LoVo (cell line): ENCODE measurements around the gene KRTAP3-1.
"Not testable (repeated sequence)": the region's sequence is repeated elsewhere in the genome, so short reads cannot be mapped to it uniquely, and the experiment has no call there.

Source experiments
- DNase-seq: peaks from one replicate; pipeline ENCODE4 v3.0.0-alpha.2; 2016; ENCODE audit warnings: low spot score

The KRTAP3-1 gene

DNA sequence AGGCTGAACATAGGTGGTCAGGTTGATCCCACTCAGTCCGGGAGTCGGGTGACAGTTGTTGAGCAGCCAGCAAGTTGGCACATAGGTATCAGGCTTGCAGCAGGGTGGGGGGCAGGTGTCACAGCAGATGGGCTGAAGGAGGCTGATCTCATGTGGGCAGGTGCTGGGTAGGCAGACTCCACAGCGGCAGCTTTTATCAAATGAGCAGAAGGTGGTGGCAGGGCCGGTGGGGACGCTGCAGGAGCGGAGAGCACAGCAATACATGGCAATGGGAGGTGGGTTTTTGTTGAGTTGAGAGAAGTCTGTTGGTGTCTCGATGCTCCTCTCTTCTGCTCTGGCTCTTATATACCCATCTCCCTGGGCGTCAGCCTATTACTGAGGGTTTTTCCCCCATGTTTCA, at the start of gene KRTAP3-1:
TSS of gene KRTAP3-1 (minus strand) at position 318 of the 400 bp plus-strand sequence. CDS start at position 264, 54 bp downstream.
- no peak for DNase-seq

DNA sequence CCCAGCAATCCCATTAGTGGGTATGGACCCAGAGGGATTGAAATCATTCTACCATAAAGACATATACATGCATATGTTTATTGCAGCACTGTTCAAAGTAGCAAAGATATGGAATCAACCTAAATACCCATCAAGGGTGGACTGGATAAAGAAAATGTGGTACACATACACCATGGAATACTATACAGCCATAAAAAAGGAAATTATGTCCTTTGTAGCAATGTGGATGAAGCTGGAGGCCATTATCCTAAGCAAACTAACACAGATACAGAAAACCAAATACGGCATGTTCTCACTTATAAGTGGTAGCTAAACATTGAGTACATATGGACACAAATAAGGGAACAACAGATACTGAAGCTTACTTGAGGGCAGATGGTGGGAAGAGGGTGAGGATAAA, 48.6 kb upstream of the KRTAP3-1 start:
- DNase-seq = no peak

DNA sequence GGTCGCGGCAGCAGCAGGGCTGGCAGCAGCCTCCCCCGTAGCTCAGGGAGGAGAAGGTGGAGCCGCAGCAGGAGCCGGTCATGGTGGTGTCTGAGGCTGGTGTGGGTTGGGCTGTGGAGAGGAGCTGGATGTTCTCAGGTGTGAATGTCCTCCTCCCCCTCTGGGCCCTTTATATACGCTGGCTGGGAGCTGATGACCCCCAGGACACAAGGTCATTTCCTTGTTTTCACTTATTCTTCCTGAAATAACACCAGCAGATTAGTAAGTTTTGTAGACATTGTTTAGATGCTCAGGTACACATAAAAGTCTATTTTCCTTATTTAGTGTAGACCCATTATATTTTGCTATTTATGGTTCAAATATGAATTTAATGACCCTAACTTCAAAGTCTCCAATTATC, 46.2 kb upstream of the KRTAP3-1 start, which contains the start of gene KRTAP2-2:
TSS of gene KRTAP2-2 (minus strand) at position 101 of the 400 bp plus-strand sequence. CDS start at position 82, 19 bp downstream.
- DNase-seq = not testable (repeated sequence)

DNA sequence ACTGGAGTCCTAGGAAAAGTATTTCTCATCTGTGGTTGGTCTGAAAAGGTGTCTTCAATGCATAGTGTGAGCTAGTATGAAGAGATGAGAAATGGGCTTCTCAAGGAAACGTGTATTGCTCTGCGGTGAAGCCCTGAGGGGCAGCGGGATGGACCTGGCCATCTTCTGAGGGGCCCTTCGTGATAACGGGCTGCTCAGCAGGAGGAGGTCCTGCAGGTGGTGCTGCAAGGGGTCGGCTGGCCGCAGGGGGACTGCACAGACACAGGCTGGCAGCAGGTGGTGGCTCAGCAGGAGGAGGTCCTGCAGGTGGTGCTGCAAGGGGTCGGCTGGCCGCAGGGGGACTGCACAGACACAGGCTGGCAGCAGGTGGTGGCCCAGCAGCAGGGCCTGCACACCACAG, 45.6 kb upstream of the KRTAP3-1 start:
- not testable (repeated sequence) for DNase-seq

DNA sequence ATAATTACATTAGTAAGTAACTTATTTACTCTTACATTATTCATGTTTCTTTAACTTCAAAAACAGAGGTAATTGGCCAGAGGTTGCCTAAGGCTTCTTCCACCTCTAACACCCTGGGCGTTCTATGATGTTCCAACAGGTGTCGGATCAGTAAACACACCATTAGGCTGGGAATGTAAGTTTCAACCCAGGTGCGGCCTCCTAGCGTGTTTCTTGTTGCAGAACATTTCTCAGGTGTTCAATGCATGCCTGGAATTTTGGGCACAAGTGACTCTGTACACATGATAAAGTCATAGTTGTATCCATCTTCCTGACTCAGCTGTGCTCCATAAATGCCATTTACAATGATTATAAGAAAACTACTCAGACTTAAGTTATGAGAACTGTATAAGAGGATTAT, 45.1 kb upstream of the KRTAP3-1 start:
- DNase-seq = no peak

DNA sequence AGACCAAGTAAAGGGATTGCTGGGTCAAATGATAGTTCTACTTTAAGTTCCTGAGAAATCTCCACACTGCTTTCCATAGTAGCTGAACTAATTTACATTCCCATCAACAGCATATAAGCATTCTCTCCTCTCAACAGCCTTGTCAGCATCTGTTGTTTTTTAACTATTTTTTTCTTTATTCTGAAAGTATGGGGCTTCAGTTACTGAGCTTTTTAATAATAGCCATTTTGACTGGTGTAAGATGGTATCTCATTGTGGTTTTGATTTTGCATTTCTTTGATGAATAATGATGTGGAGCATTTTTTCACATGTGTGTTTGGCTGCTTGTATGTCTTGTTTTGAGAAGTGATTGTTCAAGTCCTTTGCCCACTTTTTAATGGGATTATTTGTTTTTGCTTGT, 43.6 kb upstream of the KRTAP3-1 start:
- DNase-seq = no peak

DNA sequence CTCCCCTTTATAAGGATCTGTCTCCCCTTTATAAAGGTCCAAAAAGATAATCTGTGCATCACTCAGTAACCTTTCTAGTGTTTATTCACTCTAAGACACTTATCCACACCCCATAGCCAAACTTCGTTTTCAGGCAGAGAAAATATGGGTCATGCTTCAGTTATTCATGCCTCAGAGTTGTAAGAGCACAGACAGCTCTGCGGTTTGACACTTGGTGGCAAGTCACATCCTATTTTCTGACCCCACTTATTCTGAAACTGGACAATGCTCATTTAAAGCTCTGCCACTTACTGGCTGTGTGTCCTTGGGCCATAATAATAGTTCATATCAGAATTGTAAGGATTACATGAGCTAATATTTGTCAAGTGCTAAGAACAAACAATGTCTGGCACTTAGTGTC, 40.2 kb upstream of the KRTAP3-1 start:
- DNase-seq = no peak

DNA sequence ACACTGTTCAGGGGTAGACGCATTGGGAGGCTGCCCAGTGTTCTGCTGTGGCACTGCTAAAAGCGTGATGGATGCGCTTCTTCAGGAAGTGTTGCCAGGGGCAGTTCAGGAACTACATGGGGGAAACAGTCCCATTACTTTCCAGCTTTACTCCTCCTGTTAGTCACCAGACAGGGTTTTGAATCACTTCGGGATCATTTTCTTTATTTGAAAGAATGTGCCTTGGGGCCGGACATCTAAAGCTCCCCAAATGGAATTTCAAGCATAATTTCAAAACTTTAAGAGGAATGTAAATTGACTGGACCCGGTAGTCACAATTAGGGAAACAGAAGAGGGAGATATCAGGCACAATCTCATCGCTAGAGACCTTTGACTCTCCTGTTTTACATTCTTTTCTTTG, 39.5 kb upstream of the KRTAP3-1 start:
- no peak for DNase-seq

DNA sequence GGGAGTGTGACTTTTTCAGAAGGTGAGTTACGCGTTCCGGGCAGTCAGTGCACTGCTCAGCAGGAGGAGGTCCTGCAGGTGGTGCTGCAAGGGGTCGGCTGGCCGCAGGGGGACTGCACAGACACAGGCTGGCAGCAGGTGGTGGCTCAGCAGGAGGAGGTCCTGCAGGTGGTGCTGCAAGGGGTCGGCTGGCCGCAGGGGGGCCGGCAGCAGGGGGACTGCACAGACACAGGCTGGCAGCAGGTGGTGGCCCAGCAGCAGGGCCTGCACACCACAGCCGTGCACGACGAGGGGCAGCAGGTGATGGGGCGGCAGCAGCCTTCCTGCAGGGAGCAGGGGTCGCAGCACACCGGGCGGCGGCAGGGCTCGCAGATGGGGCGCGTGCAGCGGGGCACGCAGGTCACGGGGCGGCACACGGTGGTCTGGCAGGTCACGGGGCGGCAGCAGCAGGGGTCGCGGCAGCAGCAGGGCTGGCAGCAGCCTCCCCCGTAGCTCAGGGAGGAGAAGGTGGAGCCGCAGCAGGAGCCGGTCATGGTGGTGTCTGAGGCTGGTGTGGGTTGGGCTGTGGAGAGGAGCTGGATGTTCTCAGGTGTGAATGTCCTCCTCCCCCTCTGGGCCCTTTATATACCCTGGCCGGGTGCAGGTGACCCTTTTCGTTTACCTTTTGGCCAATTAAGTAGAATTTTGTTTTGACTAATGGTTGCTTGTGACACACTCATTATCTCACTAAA, 38.0 kb upstream of the KRTAP3-1 start, which contains the start of gene KRTAP2-1:
TSS of gene KRTAP2-1 (minus strand) at position 582 of the 731 bp plus-strand sequence. CDS start at position 533, 49 bp downstream.
- not testable (repeated sequence) for DNase-seq

DNA sequence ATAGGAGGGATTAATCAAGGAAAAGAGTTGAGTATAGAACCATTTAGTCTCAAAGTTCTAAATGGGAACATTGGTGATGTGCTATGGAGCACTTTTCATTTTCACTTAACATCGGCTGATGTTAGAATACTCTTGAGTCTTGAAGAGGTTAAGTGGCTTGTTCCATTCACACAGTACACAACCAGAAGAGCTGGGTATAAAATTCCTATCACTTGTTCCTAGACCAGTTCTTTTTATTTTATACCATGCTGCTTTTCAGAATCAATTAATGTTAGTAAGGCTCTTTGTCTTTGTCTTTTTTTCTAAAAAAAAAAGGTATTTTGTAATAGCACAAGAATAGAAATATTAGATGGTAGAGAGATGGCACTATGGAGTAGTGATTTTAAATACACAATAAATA, 34.0 kb upstream of the KRTAP3-1 start:
- DNase-seq = no peak

DNA sequence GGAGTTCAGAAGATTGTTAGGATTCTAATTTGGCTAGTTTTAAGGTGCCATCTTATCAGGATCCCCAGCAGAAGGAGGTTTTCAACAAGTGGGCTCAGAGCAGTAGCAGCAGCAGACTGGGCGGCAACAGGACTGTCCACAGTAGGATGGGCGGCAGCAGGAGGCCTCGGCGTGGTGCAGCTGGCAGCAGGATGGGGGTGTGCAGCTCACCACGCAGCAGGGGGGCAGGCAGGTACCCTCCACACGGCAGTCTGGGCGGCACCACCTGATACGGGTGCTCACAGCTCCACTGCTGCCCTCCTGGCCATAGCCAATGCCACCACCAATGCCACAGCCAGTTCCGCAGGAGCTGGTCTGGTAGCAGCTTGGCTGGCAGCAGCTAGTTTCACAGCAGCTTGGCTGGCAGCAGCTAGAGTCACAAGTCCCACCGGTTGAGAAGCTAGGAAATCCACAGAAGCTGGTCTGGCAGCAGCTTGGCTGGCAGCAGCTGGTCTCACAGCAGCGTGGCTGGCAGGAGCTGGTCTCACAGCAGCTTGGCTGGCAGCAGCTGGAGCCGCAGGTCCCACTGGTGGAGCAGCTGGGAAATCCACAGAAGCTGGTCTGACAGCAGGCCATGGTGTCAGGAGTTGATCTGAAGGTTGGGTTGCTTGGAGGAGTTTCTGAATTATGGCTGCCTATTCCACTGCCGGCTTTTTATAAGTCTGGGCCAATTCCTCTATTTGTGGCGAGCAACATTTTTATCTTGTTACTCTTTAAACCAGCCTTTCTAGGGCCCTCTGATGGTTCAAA, 32.0 kb upstream of the KRTAP3-1 start, which contains the start of gene KRTAP1-1:
TSS of gene KRTAP1-1 (minus strand) at position 668 of the 789 bp plus-strand sequence. CDS start at position 615, 53 bp downstream.
- DNase-seq = not testable (repeated sequence)

DNA sequence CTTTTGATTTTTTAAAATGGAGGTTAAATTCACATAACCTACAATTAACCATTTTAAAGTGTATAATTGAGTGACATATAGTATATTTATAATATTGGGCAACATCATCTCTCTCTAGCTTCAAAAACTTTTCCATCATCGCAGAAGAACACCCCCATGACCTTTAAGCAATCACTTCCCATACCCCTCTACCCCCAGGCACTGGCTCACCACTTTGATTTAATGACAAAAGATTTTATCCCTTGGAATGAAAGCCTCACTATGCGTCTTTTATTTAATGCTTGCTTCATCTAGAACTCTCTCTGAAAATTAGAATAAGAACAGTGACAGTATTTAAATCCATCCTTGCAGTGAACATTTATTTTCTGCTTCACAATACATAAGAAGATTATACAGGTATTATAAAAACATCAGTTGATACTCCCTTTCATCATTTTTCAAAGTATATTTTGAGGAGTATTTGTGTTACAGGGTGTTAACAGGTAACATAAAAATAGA, 29.0 kb upstream of the KRTAP3-1 start:
- DNase-seq = no peak

DNA sequence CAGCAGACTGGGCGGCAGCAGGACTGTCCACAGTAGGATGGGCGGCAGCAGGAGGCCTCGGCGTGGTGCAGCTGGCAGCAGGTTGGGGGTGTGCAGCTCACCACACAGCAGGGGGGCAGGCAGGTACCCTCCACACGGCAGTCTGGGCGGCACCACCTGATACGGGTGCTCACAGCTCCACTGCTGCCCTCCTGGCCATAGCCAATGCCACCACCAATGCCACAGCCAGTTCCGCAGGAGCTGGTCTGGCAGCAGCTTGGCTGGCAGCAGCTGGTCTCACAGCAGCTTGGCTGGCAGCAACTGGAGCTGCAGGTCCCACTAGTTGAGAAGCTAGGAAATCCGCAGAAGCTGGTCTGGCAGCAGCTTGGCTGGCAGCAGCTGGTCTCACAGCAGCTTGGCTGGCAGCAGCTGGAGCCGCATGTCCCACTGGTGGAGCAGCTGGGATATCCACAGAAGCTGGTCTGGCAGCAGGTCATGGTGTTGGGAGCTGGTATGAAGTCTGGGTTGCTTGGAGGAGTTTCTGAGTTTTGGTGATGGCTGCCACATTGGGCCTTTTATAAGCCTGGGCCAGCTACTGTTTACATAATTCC, 25.5 kb upstream of the KRTAP3-1 start, which contains the start of gene KRTAP1-3:
TSS of gene KRTAP1-3 (minus strand) at position 529 of the 590 bp plus-strand sequence. CDS start at position 476, 53 bp downstream.
- not testable (repeated sequence) for DNase-seq

DNA sequence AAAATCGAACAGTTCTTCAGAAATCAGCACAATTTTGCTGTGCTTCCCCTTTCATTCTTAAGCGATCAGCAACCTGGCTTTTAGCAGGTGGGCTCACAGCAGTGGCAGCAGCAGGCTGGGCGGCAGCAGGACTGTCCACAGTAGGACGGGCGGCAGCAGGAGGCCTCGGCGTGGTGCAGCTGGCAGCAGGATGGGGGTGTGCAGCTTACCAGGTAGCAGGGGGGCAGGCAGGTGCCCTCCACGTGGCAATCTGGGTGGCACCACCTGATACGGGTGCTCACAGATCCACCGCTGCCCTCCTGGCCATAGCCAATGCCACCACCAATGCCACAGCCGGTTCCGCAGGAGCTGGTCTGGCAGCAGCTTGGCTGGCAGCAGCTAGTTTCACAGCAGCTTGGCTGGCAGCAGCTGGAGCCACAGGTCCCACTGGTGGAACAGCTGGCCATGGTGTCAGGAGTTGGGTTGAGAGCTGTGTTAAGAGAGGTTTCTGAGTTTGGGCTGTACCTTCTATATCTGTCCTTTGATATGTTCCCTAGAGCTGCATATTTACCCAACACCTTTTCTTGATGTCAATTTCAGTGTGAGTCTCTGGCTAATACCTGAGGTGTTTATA, 20.8 kb upstream of the KRTAP3-1 start, which contains the start of gene KRTAP1-4:
TSS of gene KRTAP1-4 (minus strand) at position 563 of the 613 bp plus-strand sequence. CDS start at position 446, 117 bp downstream.
- DNase-seq = no peak

DNA sequence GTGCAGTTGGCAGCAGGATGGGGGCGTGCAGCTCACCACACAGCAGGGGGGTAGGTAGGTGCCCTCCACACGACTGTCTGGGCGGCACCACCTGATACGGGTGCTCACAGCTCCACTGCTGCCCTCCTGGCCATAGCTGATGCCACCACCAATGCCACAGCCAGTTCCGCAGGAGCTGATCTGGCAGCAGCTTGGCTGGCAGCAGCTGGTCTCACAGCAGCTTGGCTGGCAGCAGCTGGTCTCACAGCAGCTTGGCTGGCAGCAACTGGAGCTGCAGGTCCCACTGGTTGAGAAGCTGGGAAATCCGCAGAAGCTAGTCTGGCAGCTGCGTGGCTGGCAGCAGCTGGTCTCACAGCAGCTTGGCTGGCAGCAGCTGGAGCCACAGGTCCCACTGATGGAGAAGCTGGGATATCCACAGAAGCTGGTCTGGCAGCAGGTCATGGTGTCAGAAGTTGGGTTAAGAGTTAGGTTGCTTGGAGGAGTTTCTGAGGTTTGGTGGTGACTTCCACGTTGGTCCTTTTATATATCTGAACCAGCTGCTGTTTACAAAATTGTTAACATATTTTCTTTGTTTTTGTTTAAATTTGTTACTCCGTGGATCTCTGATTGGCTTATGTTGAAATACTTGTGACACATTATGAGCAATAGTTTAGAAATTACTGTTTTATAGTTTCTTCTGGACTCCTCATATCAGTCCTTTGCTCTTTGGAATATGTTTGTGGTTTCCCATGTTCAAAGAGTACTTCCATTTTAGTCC, 18.0 kb upstream of the KRTAP3-1 start, which contains the start of gene KRTAP1-5:
TSS of gene KRTAP1-5 (minus strand) at position 494 of the 757 bp plus-strand sequence. CDS start at position 441, 53 bp downstream.
- no peak for DNase-seq

DNA sequence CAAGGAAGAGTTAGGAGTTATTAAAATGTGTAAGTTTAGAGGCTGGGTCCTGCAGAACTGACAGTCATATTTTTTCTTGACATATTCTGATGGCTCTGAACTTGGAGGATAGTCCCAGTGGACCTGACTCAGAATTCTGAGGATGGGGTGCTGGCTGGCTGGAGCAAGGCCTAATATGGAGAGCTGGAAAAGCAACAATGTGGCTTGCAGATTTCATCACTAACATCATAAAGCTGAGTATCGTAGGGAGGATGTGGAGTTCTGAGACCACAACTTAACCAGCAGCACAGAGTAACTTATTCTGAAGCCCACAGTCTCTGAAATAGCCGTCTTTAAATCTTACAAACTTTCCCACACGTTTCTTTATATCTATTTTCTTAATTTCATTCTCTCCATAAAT, 15.8 kb upstream of the KRTAP3-1 start:
- no peak for DNase-seq

DNA sequence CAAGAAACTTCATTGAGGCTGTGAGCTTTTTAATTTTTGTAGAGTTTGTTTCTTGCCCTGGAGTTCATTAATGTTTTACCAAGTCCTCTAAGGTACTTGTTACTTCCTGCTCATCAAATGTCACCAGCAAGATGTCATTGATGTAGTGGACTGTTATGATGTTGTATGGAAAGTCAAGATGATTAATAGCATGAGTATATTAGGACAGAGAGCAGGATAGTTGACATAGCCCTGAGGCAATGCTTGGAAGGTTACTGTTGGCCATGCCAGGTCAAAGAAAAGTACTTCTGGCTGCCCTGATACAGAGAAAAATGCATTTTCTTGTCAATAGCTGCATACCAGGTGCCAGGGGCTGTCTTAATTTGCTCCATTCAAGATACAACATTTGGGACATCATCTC, 11.4 kb upstream of the KRTAP3-1 start:
- DNase-seq = no peak

DNA sequence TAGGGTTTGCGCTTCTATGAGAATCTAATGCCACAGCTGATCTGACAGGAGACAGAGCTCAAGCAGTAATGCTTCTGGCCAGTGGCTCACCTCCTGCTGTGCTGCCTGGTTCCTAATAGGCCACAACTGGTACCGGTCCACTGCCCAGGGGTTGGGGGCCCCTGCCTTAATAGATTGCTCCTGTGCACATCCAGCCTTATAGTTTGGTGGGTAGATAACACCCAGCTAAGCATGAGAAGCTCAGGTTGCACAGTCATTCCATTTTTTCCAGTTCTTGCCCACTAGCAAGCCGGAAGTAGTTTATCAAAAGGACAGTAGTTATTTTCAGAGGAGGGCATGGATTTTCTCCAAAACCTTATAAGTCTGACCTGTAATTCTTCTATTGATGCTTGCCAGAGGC, 10.5 kb upstream of the KRTAP3-1 start:
- DNase-seq = no peak

DNA sequence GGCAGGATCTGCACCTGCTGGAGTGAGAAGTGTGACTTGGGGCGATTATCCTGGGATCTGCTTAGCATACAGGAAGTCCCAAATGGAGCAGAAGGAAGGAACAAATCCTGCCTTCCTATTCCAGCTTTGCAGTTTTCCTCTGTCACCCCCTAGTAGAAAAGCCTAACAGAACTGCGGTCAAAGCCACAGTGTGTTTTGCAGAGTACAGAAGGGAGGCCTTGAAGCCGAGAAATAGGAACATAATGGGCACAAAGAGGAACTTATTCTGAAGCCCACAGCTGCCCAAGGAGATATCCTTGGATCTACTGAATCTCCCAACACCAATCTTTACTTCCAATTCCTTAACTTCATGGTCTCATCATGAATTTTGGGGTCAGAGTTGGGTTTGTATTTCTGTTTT, 9.6 kb upstream of the KRTAP3-1 start:
- no peak for DNase-seq

DNA sequence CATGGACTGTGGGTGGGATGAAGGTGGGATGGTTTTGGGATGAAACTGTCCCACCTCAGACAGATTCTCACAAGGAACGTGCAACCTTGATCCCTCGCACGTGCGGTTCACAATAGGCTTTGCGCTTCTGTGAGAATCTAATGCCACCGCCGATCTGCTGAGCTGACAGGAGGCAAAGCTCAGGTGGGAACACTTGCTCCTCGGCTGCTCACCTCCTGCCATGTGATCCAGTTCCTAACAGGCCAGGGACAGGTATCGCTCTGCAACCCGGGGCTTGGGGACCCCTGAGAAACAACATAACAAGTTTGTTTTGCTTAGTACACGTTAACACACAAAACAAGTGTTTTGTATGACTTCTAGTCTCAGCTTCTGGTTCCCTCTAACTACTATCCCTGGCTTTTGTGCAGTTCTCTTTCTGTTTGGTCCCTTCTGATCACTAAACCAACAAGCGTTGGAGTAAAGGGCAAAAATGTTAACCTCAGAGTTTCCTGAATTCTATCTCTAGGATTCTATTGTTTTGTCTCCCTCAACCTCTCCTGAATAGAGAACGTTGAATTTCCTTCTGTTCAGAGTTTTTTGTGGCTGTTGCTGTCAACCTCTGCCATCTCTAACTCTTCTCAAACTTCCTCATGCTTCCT, 7.8 kb upstream of the KRTAP3-1 start:
- no peak for DNase-seq
